GM18499 (cell line): ENCODE results near the gene JDP2.

Experiments used
- ATAC-seq: cut with Tn5 transposase; IDR thresholded peaks from one replicate; pipeline ENCODE4 v1.9.1; 2021; ENCODE audit warnings: moderate number of reproducible peaks; ENCODE audit not compliant: insufficient read depth, unreplicated experiment

JDP2 gene

GRCh38 chr14:75476274-75476995 is 48.6 kb downstream of the JDP2 start:
- ATAC-seq: no peak

GRCh38 chr14:75477881-75478280 is 50.1 kb downstream of the JDP2 start:
- ATAC-seq: no peak

GRCh38 chr14:75479770-75480600 is 52.2 kb downstream of the JDP2 start:
- no peak for ATAC-seq

- ATAC-seq: no peak
These were observed 54.5 kb downstream of the JDP2 start for GRCh38 chr14:75482366-75482765.

GRCh38 chr14:75484711-75485429 is 57.0 kb downstream of the JDP2 start:
- no peak for ATAC-seq

- ATAC-seq: no peak
These were observed 58.5 kb downstream of the JDP2 start for GRCh38 chr14:75486318-75486717.

GRCh38 chr14:75487155-75487671 is 59.4 kb downstream of the JDP2 start:
- no peak for ATAC-seq

GRCh38 chr14:75489480-75489837 is 61.6 kb downstream of the JDP2 start:
- ATAC-seq: no peak

GRCh38 chr14:75491376-75491978 is 63.7 kb downstream of the JDP2 start:
- ATAC-seq: no peak

- no peak for ATAC-seq
These were observed 65.2 kb downstream of the JDP2 start for GRCh38 chr14:75492832-75493591.

- no peak for ATAC-seq
These were observed 65.8 kb downstream of the JDP2 start for GRCh38 chr14:75493592-75494087.

GRCh38 chr14:75494896-75495295 is 67.1 kb downstream of the JDP2 start:
- no peak for ATAC-seq

- no peak for ATAC-seq
These were observed 67.6 kb downstream of the JDP2 start for GRCh38 chr14:75495399-75495798.

- no peak for ATAC-seq
These were observed 68.1 kb downstream of the JDP2 start for GRCh38 chr14:75495882-75496281.

- no peak for ATAC-seq
These were observed 68.9 kb downstream of the JDP2 start for GRCh38 chr14:75496755-75497154.

GRCh38 chr14:75497191-75497590 is 69.4 kb downstream of the JDP2 start:
- no peak for ATAC-seq

- no peak for ATAC-seq
These were observed 69.9 kb downstream of the JDP2 start for GRCh38 chr14:75497701-75498100.

- ATAC-seq: no peak
These were observed 71.5 kb downstream of the JDP2 start for GRCh38 chr14:75499084-75499875.

- no peak for ATAC-seq
These were observed 73.3 kb downstream of the JDP2 start for GRCh38 chr14:75501080-75501479.
